WTC11 (cell line): ENCODE results near the gene AADACL4. TPM values are rescaled to one million over a fixed set of nuclear protein-coding genes. Genes with fewer than 3 reads are reported as not detected.

Experiments
- ATAC-seq: fragments of 200-7000 bp; cut with Tn5 transposase; 2 replicates; pipeline ENCODE4 v1.10.0; 2021; ENCODE audit warnings: mild to moderate bottlenecking, moderate library complexity
- CTCF ChIA-PET: fragments of 300-600 bp; sonication (Branson Sonifier 250); formaldehyde crosslinking; loops from one replicate; lab custom pipeline; 2021; ENCODE audit warnings: antibody characterized with exemption; lab: Charles Lee
- POLR2A ChIA-PET: fragments of 350-600 bp; sonication (Branson Sonifier 250); formaldehyde crosslinking; loops from one replicate; lab custom pipeline; 2021; ENCODE audit warnings: antibody characterized with exemption; lab: Charles Lee
- DNase-seq: peaks from one replicate; pipeline ENCODE4 v3.0.0; 2021; ENCODE audit warnings: low spot score
- H3K27ac Mint-ChIP-seq: 2 replicates; pipeline ENCODE4 v1.8.0; 2021; ENCODE audit warnings: mixed read lengths
- H3K27me3 Mint-ChIP-seq: 2 replicates; pipeline ENCODE4 v1.8.0; 2021; ENCODE audit warnings: low read depth, mild to moderate bottlenecking, moderate library complexity, mixed read lengths
- H3K36me3 Mint-ChIP-seq: 2 replicates; pipeline ENCODE4 v1.8.0; 2021; ENCODE audit warnings: mixed read lengths
- H3K4me1 Mint-ChIP-seq: 2 replicates; pipeline ENCODE4 v1.8.0; 2022; ENCODE audit warnings: mixed read lengths
- H3K4me3 Mint-ChIP-seq: 2 replicates; pipeline ENCODE4 v1.8.0; 2021; ENCODE audit warnings: mild to moderate bottlenecking, moderate library complexity, mixed read lengths
- H3K9me3 Mint-ChIP-seq: 2 replicates; pipeline ENCODE4 v1.8.0; 2021; ENCODE audit warnings: mixed read lengths
- AR ChIP-seq: fragments of 250-450 bp; sonication (Bioruptor Pico); IDR thresholded peaks from 2 replicates; pipeline ENCODE4 v1.9.0; 2021; ENCODE audit warnings: mild to moderate bottlenecking
- CREB1 ChIP-seq: sonication (generic); formaldehyde crosslinking; IDR thresholded peaks from 2 replicates; pipeline ENCODE4 v1.8.0; 2023; ENCODE audit warnings: mild to moderate bottlenecking, missing genetic modification reagents
- CREM ChIP-seq: sonication (generic); formaldehyde crosslinking; IDR thresholded peaks from 2 replicates; pipeline ENCODE4 v1.8.1; 2022; ENCODE audit warnings: mild to moderate bottlenecking, missing genetic modification reagents, moderate library complexity
- E2F1 ChIP-seq: sonication (generic); formaldehyde crosslinking; IDR thresholded peaks from 2 replicates; pipeline ENCODE4 v1.8.0; 2022; ENCODE audit warnings: mild to moderate bottlenecking, missing genetic modification reagents
- E2F5 ChIP-seq: sonication (generic); formaldehyde crosslinking; IDR thresholded peaks from 2 replicates; pipeline ENCODE4 v1.8.1; 2022; ENCODE audit warnings: mild to moderate bottlenecking, moderate library complexity, missing genetic modification reagents
- ERG ChIP-seq: fragments of 250-450 bp; sonication (Bioruptor Pico); IDR thresholded peaks from 2 replicates; pipeline ENCODE4 v1.8.0; 2021; ENCODE audit warnings: mild to moderate bottlenecking
- FOXP1 ChIP-seq: sonication (generic); formaldehyde crosslinking; IDR thresholded peaks from 2 replicates; pipeline ENCODE4 v1.8.0; 2022; ENCODE audit warnings: missing genetic modification reagents, mild to moderate bottlenecking, moderate library complexity, borderline replicate concordance
- HMGA2 ChIP-seq: fragments of 250-450 bp; sonication (Bioruptor Pico); IDR thresholded peaks from 2 replicates; pipeline ENCODE4 v1.4.0; 2021; ENCODE audit warnings: mild to moderate bottlenecking, moderate library complexity
- HMGXB4 ChIP-seq: sonication (generic); formaldehyde crosslinking; IDR thresholded peaks from 2 replicates; pipeline ENCODE4 v1.8.1; 2023; ENCODE audit warnings: mild to moderate bottlenecking, moderate library complexity, missing genetic modification reagents
- NFE2L1 ChIP-seq: sonication (generic); formaldehyde crosslinking; IDR thresholded peaks from 2 replicates; pipeline ENCODE4 v1.8.1; 2023; ENCODE audit warnings: missing genetic modification reagents
- NR1H2 ChIP-seq: sonication (generic); formaldehyde crosslinking; IDR thresholded peaks from 2 replicates; pipeline ENCODE4 v1.9.0; 2021; ENCODE audit warnings: mild to moderate bottlenecking, moderate library complexity, missing genetic modification reagents
- OVOL2 ChIP-seq: fragments of 250-450 bp; sonication (Bioruptor Pico); IDR thresholded peaks from 2 replicates; pipeline ENCODE4 v1.9.0; 2021; ENCODE audit warnings: mild to moderate bottlenecking, borderline replicate concordance
- RELA ChIP-seq: sonication (generic); formaldehyde crosslinking; IDR thresholded peaks from 2 replicates; pipeline ENCODE4 v1.8.1; 2022; ENCODE audit warnings: missing genetic modification reagents, mild to moderate bottlenecking, borderline replicate concordance
- SMAD4 ChIP-seq: sonication (generic); formaldehyde crosslinking; IDR thresholded peaks from 2 replicates; pipeline ENCODE4 v1.8.0; 2022; ENCODE audit warnings: mild to moderate bottlenecking, missing genetic modification reagents
- SP1 ChIP-seq: sonication (generic); formaldehyde crosslinking; conservative IDR thresholded peaks from 2 replicates; pipeline ENCODE4 v1.8.1; 2022; ENCODE audit warnings: missing genetic modification reagents
- TCF7 ChIP-seq: sonication (generic); formaldehyde crosslinking; IDR thresholded peaks from 2 replicates; pipeline ENCODE4 v1.8.0; 2022; ENCODE audit warnings: mild to moderate bottlenecking, low read depth, missing genetic modification reagents, moderate library complexity
- TEAD1 ChIP-seq: sonication (generic); formaldehyde crosslinking; IDR thresholded peaks from 2 replicates; pipeline ENCODE4 v1.8.0; 2022; ENCODE audit warnings: mild to moderate bottlenecking, missing genetic modification reagents
- USF1 ChIP-seq: sonication (generic); formaldehyde crosslinking; IDR thresholded peaks from 2 replicates; pipeline ENCODE4 v1.8.0; 2022; ENCODE audit warnings: mild to moderate bottlenecking, missing genetic modification reagents
- ZBTB21 ChIP-seq: sonication (generic); formaldehyde crosslinking; IDR thresholded peaks from 2 replicates; pipeline ENCODE4 v1.8.1; 2023; ENCODE audit warnings: mild to moderate bottlenecking, missing genetic modification reagents, borderline replicate concordance
- ZMAT4 ChIP-seq: fragments of 250-450 bp; sonication (Bioruptor Pico); IDR thresholded peaks from 2 replicates; pipeline ENCODE4 v1.9.0; 2021; ENCODE audit warnings: mild to moderate bottlenecking
- ZNF138 ChIP-seq: sonication (generic); formaldehyde crosslinking; conservative IDR thresholded peaks from 2 replicates; pipeline ENCODE4 v1.8.1; 2022; ENCODE audit warnings: mild to moderate bottlenecking, moderate library complexity, missing genetic modification reagents
- ZNF396 ChIP-seq: fragments of 250-450 bp; sonication (Bioruptor Pico); IDR thresholded peaks from 2 replicates; pipeline ENCODE4 v1.8.0; 2021; ENCODE audit warnings: mild to moderate bottlenecking, moderate library complexity, borderline replicate concordance
- ZNF416 ChIP-seq: fragments of 250-450 bp; sonication (Bioruptor Pico); IDR thresholded peaks from 2 replicates; pipeline ENCODE4 v1.9.0; 2021; ENCODE audit warnings: mild to moderate bottlenecking, inconsistent platforms
- ZNF423 ChIP-seq: fragments of 250-450 bp; sonication (Bioruptor Pico); IDR thresholded peaks from 2 replicates; pipeline ENCODE4 v2.1.2; 2022; ENCODE audit warnings: mild to moderate bottlenecking, moderate library complexity
- ZNF532 ChIP-seq: fragments of 250-450 bp; sonication (Bioruptor Pico); IDR thresholded peaks from 2 replicates; pipeline ENCODE4 v1.9.0; 2021; ENCODE audit warnings: mild to moderate bottlenecking, borderline replicate concordance
- total RNA-seq: library from RNA; stranded (reverse); gene quantifications from 3 replicates; pipeline ENCODE4 v1.2.3, GENCODE V29; 2021

Gene AADACL4
- total RNA-seq, 1 experiment from 2014 or later, result 0.11 TPM

- TF ChIP-seq ZNF532 (CRISPR knock-in tag), result no peak
- no peak for TF ChIP-seq ZNF423
- no peak for TF ChIP-seq AR
- TF ChIP-seq NR1H2 (CRISPR knock-in tag), result no peak
- TF ChIP-seq FOXP1 (CRISPR knock-in tag), result no peak
- no peak for TF ChIP-seq TEAD1 (CRISPR knock-in tag)
- TF ChIP-seq ZNF396 (CRISPR knock-in tag), result no peak
- TF ChIP-seq E2F1 (CRISPR knock-in tag), result no peak
- no peak for TF ChIP-seq OVOL2 (CRISPR knock-in tag)
- TF ChIP-seq TCF7 (CRISPR knock-in tag), result no peak
- TF ChIP-seq NFE2L1 (CRISPR knock-in tag), result no peak
- no peak for TF ChIP-seq ERG
Measured at GRCh38 chr1:12625276-12625675, 18.6 kb upstream of the AADACL4 start (continued).

- ATAC-seq, result no peak
- no peaks in the 10 kb centered on the region for H3K9me3 Mint-ChIP-seq
- no peaks in the 10 kb centered on the region for H3K36me3 Mint-ChIP-seq
- 0 out of 2 replicates have a peak overlapping the region, but pooled peaks have one; percentile 23 for H3K27ac Mint-ChIP-seq
- no peak overlapping the region for H3K4me3 Mint-ChIP-seq
- no peaks in the 10 kb centered on the region; the same call in 1 of the 2 replicates for H3K27me3 Mint-ChIP-seq
- POLR2A ChIA-PET, result no interaction called here
- CTCF ChIA-PET, result interaction anchor here (1.0 kb wide), 1 partner anchor 25 kb away, joined by 6 read pairs; no protein-coding TSS in a partner anchor
- no peak for DNase-seq
- peaks cover 63% of the 10 kb centered on the region for H3K4me1 Mint-ChIP-seq
- TF ChIP-seq USF1 (CRISPR knock-in tag) (no peak), RELA (CRISPR knock-in tag) (no peak), SP1 (CRISPR knock-in tag) (no peak), E2F5 (CRISPR knock-in tag) (no peak), ZMAT4 (no peak), ZNF416 (CRISPR knock-in tag) (no peak), ZBTB21 (CRISPR knock-in tag) (no peak), CREB1 (CRISPR knock-in tag) (no peak), HMGA2 (no peak), CREM (no peak), ZNF138 (CRISPR knock-in tag) (no peak), HMGXB4 (CRISPR knock-in tag) (no peak), SMAD4 (CRISPR knock-in tag) (no peak), NR1H2 (CRISPR knock-in tag) (no peak), ZNF423 (no peak)
Measured at GRCh38 chr1:12626888-12627287, 17.0 kb upstream of the AADACL4 start.
